ENCODE results near the gene VPREB3.

Gene VPREB3

GRCh38 chr22:23782703-23783102 is 28.5 kb upstream of the VPREB3 start:
- no peak for DNase-seq (ENCODE audit: low spot score)

- DNase-seq (ENCODE audit: low spot score) = no peak
Observed at GRCh38 chr22:23782252-23782651, 28.0 kb upstream of the VPREB3 start.

GRCh38 chr22:23781511-23782183 is 27.4 kb upstream of the VPREB3 start:
- DNase-seq (ENCODE audit: low spot score) = no peak

GRCh38 chr22:23781065-23781464 is 26.8 kb upstream of the VPREB3 start:
- DNase-seq (ENCODE audit: low spot score) = no peak

GRCh38 chr22:23780146-23780748 is 26.0 kb upstream of the VPREB3 start:
- no peak for DNase-seq (ENCODE audit: low spot score)

- DNase-seq (ENCODE audit: low spot score) = no peak
Observed at GRCh38 chr22:23779731-23780130, 25.5 kb upstream of the VPREB3 start.

GRCh38 chr22:23779083-23779482 is 24.9 kb upstream of the VPREB3 start:
- DNase-seq (ENCODE audit: low spot score) = no peak

- no peak for DNase-seq (ENCODE audit: low spot score)
Observed at GRCh38 chr22:23778577-23778900, 24.3 kb upstream of the VPREB3 start.

GRCh38 chr22:23777776-23778576 is 23.8 kb upstream of the VPREB3 start:
- DNase-seq (ENCODE audit: low spot score) = no peak

- DNase-seq (ENCODE audit: low spot score) = no peak
Observed at GRCh38 chr22:23775779-23776375, 21.7 kb upstream of the VPREB3 start.

- no peak for DNase-seq (ENCODE audit: low spot score)
Observed at GRCh38 chr22:23774922-23775436, 20.8 kb upstream of the VPREB3 start.

GRCh38 chr22:23774114-23774921 is 20.1 kb upstream of the VPREB3 start:
- DNase-seq (ENCODE audit: low spot score) = no peak

GRCh38 chr22:23773483-23774113 is 19.4 kb upstream of the VPREB3 start:
- DNase-seq (ENCODE audit: low spot score) = no peak

- peak; percentile 37 for DNase-seq (ENCODE audit: low spot score)
Observed at GRCh38 chr22:23772649-23773473, 18.6 kb upstream of the VPREB3 start, which contains the start of gene MMP11. Gene MMP11, plus strand, starts transcription at chr22:23772849. Its CDS starts 22 bp downstream, at chr22:23772871.

- DNase-seq (ENCODE audit: low spot score) = no peak
Observed at GRCh38 chr22:23772315-23772648, 18.1 kb upstream of the VPREB3 start.

GRCh38 chr22:23769321-23769965 is 15.2 kb upstream of the VPREB3 start:
- DNase-seq (ENCODE audit: low spot score) = no peak

- DNase-seq (ENCODE audit: low spot score) = peak; percentile 60
Observed at GRCh38 chr22:23767673-23768548, 13.7 kb upstream of the VPREB3 start, which contains the start of gene CHCHD10. Gene CHCHD10, minus strand, starts transcription at chr22:23767972. Its CDS starts 98 bp downstream, at chr22:23767874.

- DNase-seq (ENCODE audit: low spot score) = no peak
Observed at GRCh38 chr22:23767303-23767672, 13.1 kb upstream of the VPREB3 start.

Data from CD4-positive, alpha-beta T cell treated with Interleukin-15 for 4 hours (primary cell).